Activated gamma-delta T cell treated with anti-CD3 and anti-CD28 coated beads, Interleukin-2, amount 50 U/mL, for 16 hours (primary cell): ENCODE data around the gene NUTM2F.
"Not testable (repeated sequence)": the region's sequence is repeated elsewhere in the genome, so short reads cannot be mapped to it uniquely, and the experiment has no call there.

Experiments used
- DNase-seq: peaks from one replicate; pipeline ENCODE4 v3.0.0-alpha.2; 2020; ENCODE audit warnings: low read depth

The NUTM2F gene

DNA sequence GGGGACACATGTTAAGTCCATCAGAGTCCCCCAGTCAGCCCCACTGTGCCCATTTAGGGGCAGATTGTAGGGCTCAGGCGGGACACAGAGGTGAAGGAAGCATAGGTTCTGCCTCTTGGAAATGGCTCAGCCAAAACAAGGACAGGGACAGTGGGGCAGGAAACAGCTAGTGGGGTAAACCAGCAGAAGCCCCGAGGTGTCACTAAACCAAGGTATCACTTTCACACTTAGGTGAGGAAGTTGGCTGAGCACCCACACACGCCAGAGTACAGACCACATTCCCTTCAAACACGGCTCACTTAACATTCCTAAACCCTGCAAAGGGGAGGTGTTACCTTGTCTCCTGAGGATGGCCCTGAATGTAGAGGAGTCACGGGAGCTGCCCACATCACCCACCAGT is 12.2 kb downstream of the NUTM2F start:
- not testable (repeated sequence) for DNase-seq

DNA sequence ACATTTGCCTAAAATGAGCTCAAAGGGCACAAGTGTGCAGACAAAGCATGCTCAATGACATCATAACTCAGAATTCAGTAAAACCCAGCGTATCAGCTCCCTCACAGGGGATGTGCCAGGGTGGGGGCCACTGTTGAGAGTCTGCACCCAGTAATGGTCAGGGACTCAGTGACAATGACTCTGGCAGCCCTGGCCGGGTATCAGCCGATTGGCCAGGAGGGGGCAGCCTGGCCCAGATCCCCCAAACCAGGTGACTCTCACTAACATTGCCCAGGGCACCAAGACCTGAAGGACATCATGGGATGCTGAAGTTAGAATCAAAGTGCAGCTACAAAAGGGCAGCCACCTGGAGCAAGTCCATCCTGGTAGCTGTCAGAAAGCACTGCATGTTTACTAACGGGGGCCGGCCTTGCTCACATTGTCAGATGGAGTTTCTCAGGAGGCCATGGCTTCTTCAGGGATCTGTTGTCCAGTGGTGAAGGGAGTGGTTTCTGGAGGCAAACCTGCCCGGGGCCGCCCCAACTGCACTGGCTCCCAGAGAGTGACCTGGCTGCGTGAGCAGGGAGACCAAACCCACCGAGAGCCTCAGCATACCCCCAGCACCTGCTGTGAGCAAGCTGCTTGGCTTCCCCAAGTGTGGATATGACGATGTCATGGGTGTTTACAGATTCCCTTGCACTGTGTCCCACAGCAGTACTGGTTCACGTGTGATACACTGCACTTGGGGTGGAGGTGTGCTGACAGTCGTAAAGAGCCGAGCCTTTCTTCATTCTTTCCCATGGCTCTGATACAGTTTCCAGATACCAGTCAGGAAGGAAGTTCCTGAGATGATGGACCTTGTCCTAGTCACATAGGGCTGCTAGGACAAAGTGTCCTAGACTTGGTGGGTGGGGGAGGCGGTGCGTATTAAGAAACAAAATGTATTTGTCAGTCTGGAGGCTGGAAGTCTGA is 13.1 kb downstream of the NUTM2F start:
- DNase-seq, result not testable (repeated sequence)

DNA sequence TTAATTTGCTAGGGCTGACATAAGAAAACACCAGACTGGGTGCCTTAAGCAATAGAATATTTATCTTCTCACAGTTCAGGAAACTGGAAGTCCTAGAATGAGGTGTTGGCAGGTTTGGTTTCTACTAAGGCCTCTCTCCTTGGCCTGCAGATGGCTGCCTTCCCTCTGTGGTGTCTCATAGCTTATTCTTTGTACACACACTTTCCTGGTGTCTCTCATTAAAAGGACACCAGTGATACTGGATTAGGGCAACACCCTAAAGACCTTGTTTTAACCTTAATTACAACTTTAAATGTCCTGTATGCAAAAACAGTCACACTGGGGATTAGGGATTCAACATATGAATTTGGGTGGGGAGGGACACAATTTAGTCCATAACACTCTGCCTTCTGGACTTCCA is 25.1 kb downstream of the NUTM2F start:
- no peak for DNase-seq

DNA sequence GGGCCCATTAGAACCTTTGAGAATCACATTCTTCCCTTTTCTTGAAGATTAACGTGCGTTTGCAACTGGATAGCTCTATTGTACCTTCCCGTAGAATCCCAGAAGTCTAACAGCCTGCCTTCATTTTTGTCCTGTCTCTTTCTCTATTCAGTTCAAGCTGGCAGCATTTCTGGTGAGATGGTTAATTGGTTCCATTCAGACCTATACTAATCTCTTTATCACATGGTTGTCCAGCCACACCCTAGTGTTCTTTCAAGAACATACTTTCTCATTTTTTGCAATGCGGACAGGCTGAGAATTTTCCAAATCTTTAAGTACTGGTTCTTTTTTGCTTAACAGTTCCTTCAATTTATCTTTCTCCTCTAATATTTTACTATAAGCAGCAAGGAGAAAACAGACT is 26.0 kb downstream of the NUTM2F start:
- no peak for DNase-seq

DNA sequence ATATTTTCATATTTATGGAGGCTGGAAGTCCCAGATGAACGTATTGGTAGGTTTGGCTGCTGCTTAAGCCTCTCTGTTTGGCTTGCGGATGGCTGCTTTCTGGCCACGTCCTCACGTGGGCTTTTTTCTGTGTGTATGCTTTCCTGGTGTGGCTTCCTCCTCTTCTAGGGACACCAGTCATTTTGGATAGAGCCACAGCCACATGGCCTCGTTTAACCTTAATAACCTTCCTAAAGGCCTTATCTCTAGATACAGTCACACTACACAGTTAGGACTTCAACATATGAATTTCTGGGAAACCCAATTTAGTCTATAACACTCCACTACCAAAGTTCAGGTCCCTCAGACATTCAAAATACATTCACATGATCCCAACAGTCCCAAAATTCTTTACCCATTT is 26.9 kb downstream of the NUTM2F start:
- DNase-seq, result no peak

DNA sequence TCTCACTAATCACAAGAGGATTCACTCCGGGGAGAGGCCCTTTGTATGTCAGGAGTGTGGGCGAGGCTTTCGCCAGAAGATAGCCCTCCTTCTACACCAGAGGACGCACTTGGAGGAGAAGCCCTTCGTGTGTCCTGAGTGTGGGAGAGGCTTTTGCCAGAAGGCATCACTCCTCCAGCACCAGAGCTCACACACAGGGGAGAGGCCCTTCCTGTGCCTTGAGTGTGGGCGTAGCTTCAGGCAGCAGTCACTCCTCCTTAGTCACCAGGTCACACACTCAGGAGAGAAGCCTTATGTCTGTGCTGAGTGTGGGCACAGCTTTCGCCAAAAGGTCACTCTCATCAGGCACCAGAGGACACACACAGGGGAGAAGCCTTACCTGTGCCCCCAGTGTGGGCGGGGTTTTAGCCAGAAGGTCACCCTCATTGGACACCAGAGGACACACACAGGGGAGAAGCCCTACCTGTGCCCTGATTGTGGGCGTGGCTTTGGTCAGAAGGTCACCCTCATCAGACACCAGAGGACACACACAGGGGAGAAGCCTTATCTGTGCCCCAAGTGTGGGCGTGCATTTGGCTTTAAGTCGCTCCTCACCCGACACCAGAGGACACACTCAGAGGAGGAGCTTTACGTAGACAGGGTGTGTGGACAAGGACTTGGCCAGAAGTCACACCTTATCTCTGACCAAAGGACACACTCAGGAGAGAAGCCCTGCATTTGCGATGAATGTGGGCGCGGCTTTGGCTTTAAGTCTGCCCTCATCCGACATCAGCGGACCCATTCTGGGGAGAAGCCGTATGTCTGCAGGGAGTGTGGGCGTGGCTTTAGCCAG is 27.8 kb downstream of the NUTM2F start:
- DNase-seq, result no peak

DNA sequence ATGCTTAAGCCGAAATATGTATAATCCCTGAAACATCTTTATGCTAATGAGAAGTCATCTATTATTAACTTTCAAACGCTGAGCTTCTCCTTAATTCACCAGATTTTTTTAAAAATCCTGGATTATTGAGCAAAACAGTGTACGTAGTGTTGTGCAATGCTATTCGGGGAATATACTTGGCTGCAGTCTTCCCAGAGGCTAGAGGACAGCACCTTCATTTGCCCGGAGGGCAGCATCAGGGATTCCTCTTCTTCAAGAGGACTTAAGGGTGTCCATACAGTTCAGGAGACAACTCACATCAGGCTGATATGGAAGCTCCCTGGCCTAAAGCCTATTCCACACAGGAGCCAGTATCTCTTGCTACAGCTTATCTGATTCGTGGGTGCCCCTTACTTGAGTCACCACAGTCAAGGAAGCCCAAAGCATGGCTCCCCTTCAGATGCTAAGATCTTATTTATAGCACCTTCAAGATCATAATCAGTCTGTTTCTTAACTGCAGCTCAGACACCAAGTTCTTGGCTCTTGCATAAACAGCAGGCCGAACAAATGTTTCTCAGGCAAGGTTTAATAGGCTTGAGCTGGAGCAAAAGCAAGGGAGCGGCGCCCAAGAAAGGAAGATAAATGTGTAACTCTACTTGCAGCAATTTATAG is 29.4 kb downstream of the NUTM2F start:
- no peak for DNase-seq

DNA sequence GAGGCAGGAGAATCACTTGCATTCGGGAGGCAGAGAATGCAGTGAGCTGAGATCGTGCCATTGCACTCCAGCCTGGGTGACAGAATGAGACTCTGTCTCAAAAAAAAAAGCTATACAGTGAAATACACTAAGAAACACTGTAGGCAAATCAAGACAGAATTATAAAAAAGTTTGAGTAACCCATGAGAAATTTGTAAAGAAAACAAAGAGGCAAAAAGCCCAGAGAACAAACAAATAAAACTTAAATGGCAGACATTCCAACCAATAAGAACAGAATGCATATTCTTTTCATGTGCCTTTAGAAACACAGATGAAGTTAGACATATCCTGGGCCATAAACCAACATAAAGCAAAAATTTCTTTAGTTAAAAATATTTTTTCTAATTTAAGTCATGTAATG is 38.8 kb downstream of the NUTM2F start:
- DNase-seq, result no peak

DNA sequence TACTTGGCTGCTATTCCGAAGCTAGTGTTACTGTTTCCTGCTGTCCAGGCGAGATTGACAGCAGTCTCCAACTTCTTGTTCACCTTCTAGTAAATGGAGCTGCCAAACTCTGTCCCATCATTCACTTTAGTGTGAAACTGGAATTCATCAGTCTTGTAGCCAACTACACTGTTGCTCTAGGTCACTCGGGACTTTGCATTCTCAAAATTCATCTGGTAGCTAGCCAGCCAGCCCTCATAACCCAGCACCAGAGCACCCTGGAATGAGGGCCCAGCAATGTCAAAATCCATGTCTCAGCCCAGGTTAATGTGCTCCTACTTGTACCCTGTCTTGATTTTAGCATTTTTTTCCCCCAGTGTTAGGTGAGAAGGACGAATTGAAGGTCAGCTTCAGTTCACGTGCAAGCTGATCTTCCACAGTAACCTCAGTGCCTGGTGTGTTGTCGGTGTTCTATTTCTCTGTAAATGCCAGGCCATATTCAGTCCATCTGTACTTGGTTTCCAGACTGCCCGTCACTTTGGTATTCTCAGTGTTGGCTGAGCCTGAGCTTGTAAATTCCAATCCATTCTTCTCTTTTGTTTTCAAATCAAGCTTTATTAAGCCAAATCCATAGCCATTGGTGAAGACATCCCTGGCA is 40.4 kb downstream of the NUTM2F start:
- no peak for DNase-seq

DNA sequence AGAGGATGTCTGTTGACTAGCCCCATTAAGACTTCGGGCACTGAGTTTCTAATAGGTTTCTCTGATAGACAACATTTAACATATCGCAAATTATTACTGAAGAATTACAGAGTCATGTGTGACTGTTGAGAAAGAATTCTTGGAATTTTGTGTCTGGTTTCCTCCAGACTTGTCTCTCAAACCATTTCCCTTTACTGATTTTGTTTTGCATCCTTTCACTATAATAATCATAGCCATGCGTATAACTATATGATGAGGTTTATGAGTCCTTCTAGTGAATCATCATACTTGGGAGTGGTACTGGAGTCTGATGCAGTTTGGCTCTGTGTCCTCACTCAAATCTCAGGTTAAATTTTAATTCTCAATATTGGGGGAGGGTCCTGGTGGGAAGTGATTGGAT is 42.3 kb downstream of the NUTM2F start:
- DNase-seq, result no peak

DNA sequence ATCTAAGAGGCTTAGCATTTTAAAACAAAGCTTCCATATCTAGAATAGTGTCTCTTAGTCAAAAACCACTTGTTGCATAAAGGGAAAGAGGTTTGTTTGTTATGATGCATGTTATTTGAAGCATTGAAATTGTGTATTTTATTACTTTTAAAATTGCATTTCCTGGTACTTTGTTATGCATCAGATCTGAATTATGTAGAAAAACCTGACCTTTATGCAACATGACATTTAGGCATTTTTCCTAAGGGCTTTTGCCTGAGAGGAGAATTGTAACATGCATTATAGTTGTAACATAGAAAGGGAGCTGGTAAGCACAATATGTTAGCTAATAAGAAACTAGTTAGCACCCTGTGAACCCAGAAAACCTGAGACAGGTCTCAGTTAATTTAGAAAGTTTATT is 47.3 kb downstream of the NUTM2F start:
- DNase-seq, result no peak

DNA sequence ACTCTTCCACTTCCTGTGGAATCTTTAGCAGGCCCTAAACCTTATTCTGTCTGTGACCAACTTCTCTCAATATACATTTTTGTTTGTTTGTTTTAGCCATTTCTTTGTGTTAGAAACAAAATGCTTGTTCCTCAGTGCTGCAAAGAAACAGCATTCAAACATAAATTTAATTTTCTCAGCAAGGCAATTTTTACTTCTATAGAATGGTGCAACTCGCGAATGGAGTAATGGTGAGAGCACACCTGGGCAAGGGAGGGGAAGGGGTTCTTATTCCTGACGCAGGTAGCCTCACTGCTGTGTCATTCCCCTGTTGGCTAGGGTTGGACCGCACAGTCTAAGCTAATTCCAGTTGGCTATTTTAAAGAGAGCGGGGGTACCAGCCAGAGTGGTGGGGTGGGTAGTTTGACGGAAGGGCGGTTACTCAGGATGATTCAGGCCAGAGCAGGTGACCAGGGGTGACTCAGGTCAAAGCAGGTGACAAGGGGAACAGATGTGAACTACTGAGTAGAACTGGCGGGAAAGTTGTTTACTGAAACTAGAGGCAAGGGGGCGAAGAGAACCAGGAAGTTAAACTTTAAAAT is 47.9 kb downstream of the NUTM2F start:
- no peak for DNase-seq

DNA sequence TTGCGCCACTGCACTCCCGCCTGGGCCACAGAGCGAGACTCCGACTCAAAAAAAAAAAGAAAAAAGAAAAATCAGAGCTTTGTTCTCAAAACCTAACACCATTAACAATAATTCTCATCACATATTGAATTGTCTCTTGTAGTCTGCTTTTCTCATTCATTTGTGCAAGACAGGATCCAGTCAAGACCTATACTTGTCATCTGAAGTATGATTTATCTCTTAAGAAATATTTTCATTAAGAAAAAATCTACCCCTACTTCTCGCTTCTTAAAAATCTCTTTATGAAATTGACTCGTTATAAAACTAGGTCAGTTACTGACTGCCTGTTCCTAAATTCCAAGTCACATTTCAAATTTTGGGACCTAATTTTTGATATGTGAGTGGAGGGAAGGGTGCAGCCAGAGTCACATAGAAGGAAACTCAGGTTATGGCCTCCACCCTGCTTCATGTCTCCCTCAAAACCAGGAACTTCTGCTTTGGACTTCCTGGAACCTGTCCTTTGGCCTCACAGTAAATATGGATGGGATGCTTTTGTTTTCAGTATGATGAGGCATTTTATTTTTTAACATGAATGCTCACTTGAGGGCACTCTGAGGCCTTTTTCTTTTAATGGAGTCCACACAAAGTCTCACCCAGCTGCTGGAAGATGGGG is 50.4 kb downstream of the NUTM2F start:
- no peak for DNase-seq

DNA sequence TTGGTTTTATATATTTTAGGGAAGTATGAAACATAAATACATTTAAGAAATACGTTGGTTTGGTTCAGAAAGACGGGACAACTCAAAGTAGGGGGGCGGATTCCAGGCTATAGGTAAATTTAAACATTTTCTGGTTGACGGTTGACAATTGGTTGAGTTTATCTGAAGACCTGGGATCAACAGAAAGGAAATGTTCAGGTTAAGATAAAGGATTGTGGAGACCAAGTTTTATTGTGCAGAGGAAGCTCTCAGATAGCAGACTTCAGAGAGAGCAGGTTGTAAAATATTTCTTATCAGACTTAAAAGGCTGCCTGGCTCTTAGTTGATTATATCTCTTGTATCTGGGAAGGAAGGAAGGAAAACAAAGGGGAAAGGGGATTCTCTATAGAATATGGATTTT is 51.4 kb downstream of the NUTM2F start:
- DNase-seq, result not testable (repeated sequence)

DNA sequence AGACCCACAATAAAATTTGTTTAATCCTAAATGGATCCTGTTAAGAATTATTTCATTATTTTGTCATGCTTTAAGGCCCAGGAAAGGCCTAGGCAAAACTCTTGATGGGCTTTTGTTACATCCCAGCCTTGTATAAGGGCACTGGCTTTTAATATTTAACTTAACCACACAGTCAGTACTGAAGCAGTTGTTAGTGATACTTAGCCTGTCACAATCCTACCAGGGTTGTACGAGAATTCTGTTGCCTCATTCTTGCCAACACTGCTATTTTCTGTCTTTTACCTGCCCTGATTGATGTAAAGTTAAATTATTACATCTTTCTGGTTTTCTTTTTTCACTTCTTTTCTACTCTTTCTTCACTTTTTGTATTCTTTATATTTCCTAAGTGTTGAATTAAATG is 58.4 kb downstream of the NUTM2F start:
- DNase-seq, result no peak

DNA sequence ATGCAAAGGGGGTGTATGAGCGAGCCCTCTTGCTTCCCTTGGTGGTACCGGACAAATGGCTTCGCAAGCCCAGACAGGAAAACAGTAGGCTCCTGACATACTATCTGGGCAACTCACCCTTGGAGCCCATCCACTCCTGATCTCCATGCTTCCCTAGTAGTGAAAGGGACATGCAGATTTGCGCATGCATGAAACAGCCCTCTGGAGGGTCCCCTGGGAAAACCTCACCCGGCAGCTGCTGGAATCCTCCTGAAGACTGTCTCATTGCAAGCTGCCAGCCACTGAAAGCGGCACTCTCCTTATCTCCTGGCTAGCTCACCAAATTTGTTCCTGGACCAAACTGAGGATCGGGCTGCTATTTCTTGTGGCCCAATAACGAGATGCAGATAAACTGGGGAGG is 59.2 kb downstream of the NUTM2F start:
- DNase-seq, result no peak
